Natural killer cell (primary cell): Measurements from ENCODE around the gene M1AP. TPM values are rescaled to one million over a fixed set of nuclear protein-coding genes. Genes with fewer than 3 reads are reported as not detected.

Source experiments
- ATAC-seq, 3 donors: fragments of 150-1000 bp in 2 of 3; fragments of 200-7000 bp in 1 of 3; cut with Tn5 transposase; 1 replicate in 1 of 3; 2 replicates in 2 of 3; pipeline ENCODE4 v1.10.0; 2021; ENCODE audit warnings: mild to moderate bottlenecking in 2 of 3, moderate library complexity in 2 of 3
- DNase-seq, 2 donors: peaks; one replicate each; pipeline versions ENCODE4 v3.0.0 to v3.0.0-alpha.2; 2013 to 2021; ENCODE audit warnings: mixed read lengths in 1 of 2
- H3K27ac ChIP-seq: one replicate; pipeline ENCODE4 v1.5.1; 2013; ENCODE audit warnings: mild to moderate bottlenecking, low read length
- H3K27me3 ChIP-seq: one replicate; pipeline ENCODE4 v1.6.1; 2013; ENCODE audit warnings: low read length; ENCODE audit not compliant: control insufficient read depth, insufficient read depth
- H3K36me3 ChIP-seq: one replicate; pipeline ENCODE4 v1.6.1; 2013; ENCODE audit warnings: low read length; ENCODE audit not compliant: control insufficient read depth, insufficient read depth
- H3K4me1 ChIP-seq: one replicate; pipeline ENCODE4 v1.6.1; 2013; ENCODE audit warnings: low read length; ENCODE audit not compliant: control insufficient read depth, insufficient read depth
- H3K4me3 ChIP-seq: one replicate; pipeline ENCODE4 v1.5.1; 2013; ENCODE audit warnings: low read length
- H3K9me3 ChIP-seq: one replicate; pipeline ENCODE4 v1.6.1; 2013; ENCODE audit warnings: low read length; ENCODE audit not compliant: control insufficient read depth, insufficient read depth
- H3K27ac Mint-ChIP-seq, 2 donors: one replicate each; pipeline ENCODE4 v1.8.0; 2022; ENCODE audit warnings: mild to moderate bottlenecking in 2 of 2, mixed read lengths in 2 of 2, moderate library complexity in 1 of 2
- H3K27me3 Mint-ChIP-seq, 2 donors: one replicate each; pipeline ENCODE4 v1.8.0; 2022; ENCODE audit warnings: low read depth in 2 of 2, mixed read lengths in 2 of 2
- H3K36me3 Mint-ChIP-seq: one replicate; pipeline ENCODE4 v1.8.0; 2022; ENCODE audit warnings: mixed read lengths
- H3K4me1 Mint-ChIP-seq, 2 donors: one replicate each; pipeline ENCODE4 v1.8.0; 2022; ENCODE audit warnings: mixed read lengths in 2 of 2
- H3K4me3 Mint-ChIP-seq: one replicate; pipeline ENCODE4 v1.8.0; 2022; ENCODE audit warnings: mild to moderate bottlenecking, moderate library complexity, mixed read lengths
- H3K9me3 Mint-ChIP-seq, 2 donors: one replicate each; pipeline ENCODE4 v1.8.0; 2022; ENCODE audit warnings: mixed read lengths in 2 of 2
- CTCF ChIP-seq: fragments of 200-600 bp; IDR thresholded peaks from one replicate; pipeline ENCODE4 v1.8.0; 2022; ENCODE audit warnings: antibody characterized with exemption
- WGBS: methylation state at CpG from one replicate; pipeline ENCODE4 v1.1.7; 2013; ENCODE audit warnings: missing lambda C conversion rate; ENCODE audit not compliant: insufficient coverage; 5-methylcytosine and 5-hydroxymethylcytosine counted together
- intact Hi-C: fragments of 100-400 bp; cut with micrococcal nuclease; formaldehyde crosslinking; loops from one replicate; pipeline ENCODE4 v1.14.2; 2022
- total RNA-seq, 4 donors: library from RNA; stranded (reverse); fragments of 120-200 nt in 1 of 4; gene quantifications; one replicate each; pipeline versions ENCODE4 v1.2.3 to v1.2.4, GENCODE V29; 2013 to 2022

The M1AP gene
- total RNA-seq, 3 donors from 2014 or later (not counting 1 experiment from before 2014, with no cell fraction given): not detected

- Histone ChIP-seq H3K4me3 (no peak overlapping the region), H3K4me1 (no peaks in the 10 kb centered on the region), H3K36me3 (no peaks in the 10 kb centered on the region), H3K27me3 (peaks cover 9% of the 10 kb centered on the region), H3K27ac (no peak overlapping the region), H3K9me3 (no peaks in the 10 kb centered on the region)
- Mint-ChIP-seq H3K36me3 (no peaks in the 10 kb centered on the region), H3K4me1 (no peaks in the 10 kb centered on the region), H3K27me3 (peaks cover 42 to 52% of the 10 kb centered on the region in 2 donors), H3K4me3 (no peak overlapping the region), H3K9me3 (no peaks in the 10 kb centered on the region), H3K27ac (no peak overlapping the region)
- no peak for ATAC-seq
- DNase-seq: no peak
- 91% methylated on average over 1 of the region's 1 CpG for WGBS
- intact Hi-C loops: no loop called here
- TF ChIP-seq CTCF: no peak
Observed at GRCh38 chr2:74597410-74597809, 50.7 kb downstream of the M1AP start.

GRCh38 chr2:74596584-74596983, 51.5 kb downstream of the M1AP start:
- Histone ChIP-seq H3K9me3 (no peaks in the 10 kb centered on the region), H3K27ac (no peak overlapping the region), H3K4me3 (no peak overlapping the region), H3K4me1 (no peaks in the 10 kb centered on the region), H3K36me3 (no peaks in the 10 kb centered on the region), H3K27me3 (peaks cover 9% of the 10 kb centered on the region)
- Mint-ChIP-seq H3K4me3 (no peak overlapping the region), H3K27ac (no peak overlapping the region), H3K4me1 (no peaks in the 10 kb centered on the region), H3K9me3 (no peaks in the 10 kb centered on the region), H3K27me3 (peaks cover 39 to 46% of the 10 kb centered on the region in 2 donors), H3K36me3 (no peaks in the 10 kb centered on the region)
- no peak for TF ChIP-seq CTCF
- DNase-seq: no peak
- WGBS: no CpG with 5 or more reads among the region's 1 CpG
- no peak for ATAC-seq
- intact Hi-C loops: no loop called here

- H3K9me3 ChIP-seq: no peaks in the 10 kb centered on the region
- peaks cover 6% of the 10 kb centered on the region for H3K27me3 ChIP-seq
- no peak overlapping the region for H3K4me3 ChIP-seq
- ATAC-seq (no peak), DNase-seq (no peak)
- Mint-ChIP-seq H3K9me3 (no peaks in the 10 kb centered on the region), H3K36me3 (no peaks in the 10 kb centered on the region), H3K27me3 (peaks cover 32 to 47% of the 10 kb centered on the region in 2 donors), H3K4me3 (no peak overlapping the region), H3K27ac (no peak overlapping the region), H3K4me1 (no peaks in the 10 kb centered on the region)
- no peak for TF ChIP-seq CTCF
- no peaks in the 10 kb centered on the region for H3K4me1 ChIP-seq
- 91% methylated on average over 4 of the region's 4 CpGs for WGBS
- H3K36me3 ChIP-seq: no peaks in the 10 kb centered on the region
- intact Hi-C loops: no loop called here
- no peak overlapping the region for H3K27ac ChIP-seq
Observed at GRCh38 chr2:74593826-74594772, 54.0 kb downstream of the M1AP start.
